Omental fat pad (tissue), 4 donors: Measurements from ENCODE around the gene MPHOSPH9. TPM values are rescaled to one million over a fixed set of nuclear protein-coding genes. Genes with fewer than 3 reads are reported as not detected.
"Not testable (repeated sequence)": the region's sequence is repeated elsewhere in the genome, so short reads cannot be mapped to it uniquely, and the experiment has no call there.

Experiments used
- ATAC-seq: fragments of 150-250 bp; one replicate; pipeline ENCODE4 v1.9.1; 2016; ENCODE audit warnings: mild to moderate bottlenecking, moderate library complexity; ENCODE audit not compliant: low FRiP score
- DNase-seq: peaks from one replicate; pipeline ENCODE4 v3.0.0-alpha.2; 2019; ENCODE audit warnings: low spot score
- CTCF ChIP-seq, 3 donors: fragments of 450-650 bp; IDR thresholded peaks; one replicate each; pipeline ENCODE4 v1.5.1; 2016 to 2017; ENCODE audit warnings: antibody characterized with exemption in 3 of 3, mild to moderate bottlenecking in 3 of 3, moderate library complexity in 2 of 3
- total RNA-seq, 4 donors: library from RNA; depleted of rRNA; stranded (reverse); fragments of >200 nt; gene quantifications; one replicate each; pipeline ENCODE4 v1.1.0, GENCODE V29; 2016

The MPHOSPH9 gene
- total RNA-seq, 4 donors from 2014 or later: 17.3 to 27.6 (median 23.9) TPM

DNA sequence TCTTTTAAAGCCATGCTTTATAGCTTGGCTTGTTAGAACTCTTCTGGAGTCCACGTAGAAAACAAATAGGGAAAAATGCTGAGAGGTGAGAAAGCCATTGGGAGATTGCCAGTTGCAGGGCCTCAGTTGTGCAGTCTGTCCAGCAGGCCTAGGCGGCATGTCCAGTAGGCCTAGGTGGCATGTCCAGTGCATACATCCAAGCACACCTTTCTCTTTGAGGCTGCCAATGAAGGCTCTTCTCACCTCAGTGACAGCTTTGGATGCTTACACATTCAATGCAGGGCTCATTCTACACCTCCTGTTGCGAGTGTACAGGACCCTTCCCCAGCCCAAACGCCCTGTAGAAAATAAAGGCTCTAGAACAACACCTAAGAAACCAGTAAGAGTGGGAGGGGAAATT lies 25.7 kb upstream of the MPHOSPH9 start:
- no peak for DNase-seq
- TF ChIP-seq CTCF (IDR thresholded peaks at IDR 0.05): no peak
- no peak for ATAC-seq

- TF ChIP-seq CTCF (IDR thresholded peaks at IDR 0.05): no peak
- no peak for ATAC-seq
- DNase-seq: no peak
These were observed 22.0 kb upstream of the MPHOSPH9 start for GRCh38 chr12:123254853-123255446.

GRCh38 chr12:123253641-123254459 lies 20.9 kb upstream of the MPHOSPH9 start:
- ATAC-seq (no peak), DNase-seq (no peak)
- no peak for TF ChIP-seq CTCF (IDR thresholded peaks at IDR 0.05)

- DNase-seq, ATAC-seq: not testable (repeated sequence)
These were observed 19.4 kb upstream of the MPHOSPH9 start for GRCh38 chr12:123252365-123252764.

- no peak for TF ChIP-seq CTCF (IDR thresholded peaks at IDR 0.05)
- DNase-seq (no peak), ATAC-seq (no peak)
These were observed 18.6 kb upstream of the MPHOSPH9 start for GRCh38 chr12:123251403-123252076.

- no peak for DNase-seq
- ATAC-seq: peak; percentile 86
- TF ChIP-seq CTCF (IDR thresholded peaks at IDR 0.05): no peak
These were observed 17.8 kb upstream of the MPHOSPH9 start for GRCh38 chr12:123250471-123251383.

DNA sequence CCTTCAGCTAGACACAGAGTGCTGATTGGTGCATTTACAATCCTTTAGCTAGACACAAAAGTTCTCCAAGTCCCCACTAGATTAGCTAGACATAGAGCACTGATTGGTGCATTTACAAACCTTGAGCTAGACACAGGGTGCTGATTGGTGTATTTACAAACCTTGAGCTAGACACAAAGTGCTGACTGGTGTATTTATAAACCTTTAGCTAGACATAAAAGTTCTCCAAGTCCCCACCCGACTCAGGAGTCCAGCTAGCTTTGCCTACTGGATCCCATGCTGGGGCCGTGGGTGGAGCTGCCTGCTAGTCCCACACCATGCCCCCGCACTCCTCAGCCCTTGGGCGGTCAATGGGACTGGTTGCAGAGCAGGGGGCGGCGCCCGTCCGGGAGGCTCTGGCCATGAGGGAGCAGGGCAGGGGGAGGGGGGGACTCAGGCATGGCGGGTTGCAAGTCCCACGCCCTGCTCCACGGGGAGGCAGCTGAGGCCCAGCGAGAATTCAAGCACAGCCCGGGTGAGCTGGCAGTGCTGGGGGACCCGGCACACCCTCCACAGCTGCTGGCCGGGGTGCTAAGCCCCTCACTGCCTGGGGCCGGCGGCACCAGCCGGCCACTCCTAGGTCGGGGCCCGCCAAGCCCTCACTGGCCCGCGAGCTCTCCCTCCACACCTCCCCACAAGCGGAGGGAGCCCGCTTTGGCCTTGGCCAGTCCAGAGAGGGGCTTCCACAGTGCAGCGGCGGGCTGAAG lies 16.2 kb upstream of the MPHOSPH9 start:
- not testable (repeated sequence) for DNase-seq, ATAC-seq

DNA sequence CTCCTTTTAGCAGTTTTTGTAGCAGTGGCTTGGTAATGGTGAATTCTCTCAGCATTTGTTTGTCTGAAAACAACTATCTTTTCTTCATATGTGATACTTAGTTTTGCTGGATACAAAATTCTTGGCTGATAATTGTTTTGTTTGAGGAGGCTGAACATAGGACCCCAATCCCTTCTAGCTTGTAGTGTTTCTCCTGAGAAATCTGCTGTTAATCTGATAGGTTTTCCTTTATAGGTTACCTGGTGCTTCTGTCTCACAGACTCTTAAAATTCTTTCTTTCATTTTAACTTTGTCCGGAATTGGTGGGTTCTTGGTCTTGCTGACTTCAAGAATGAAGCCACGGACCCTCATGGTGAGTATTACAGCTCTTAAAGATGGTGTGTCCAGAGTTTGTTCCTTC lies 15.2 kb upstream of the MPHOSPH9 start:
- DNase-seq, ATAC-seq: not testable (repeated sequence)
